ENCODE results near the gene CES3.

Gene CES3, protein sequence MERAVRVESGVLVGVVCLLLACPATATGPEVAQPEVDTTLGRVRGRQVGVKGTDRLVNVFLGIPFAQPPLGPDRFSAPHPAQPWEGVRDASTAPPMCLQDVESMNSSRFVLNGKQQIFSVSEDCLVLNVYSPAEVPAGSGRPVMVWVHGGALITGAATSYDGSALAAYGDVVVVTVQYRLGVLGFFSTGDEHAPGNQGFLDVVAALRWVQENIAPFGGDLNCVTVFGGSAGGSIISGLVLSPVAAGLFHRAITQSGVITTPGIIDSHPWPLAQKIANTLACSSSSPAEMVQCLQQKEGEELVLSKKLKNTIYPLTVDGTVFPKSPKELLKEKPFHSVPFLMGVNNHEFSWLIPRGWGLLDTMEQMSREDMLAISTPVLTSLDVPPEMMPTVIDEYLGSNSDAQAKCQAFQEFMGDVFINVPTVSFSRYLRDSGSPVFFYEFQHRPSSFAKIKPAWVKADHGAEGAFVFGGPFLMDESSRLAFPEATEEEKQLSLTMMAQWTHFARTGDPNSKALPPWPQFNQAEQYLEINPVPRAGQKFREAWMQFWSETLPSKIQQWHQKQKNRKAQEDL

DNA sequence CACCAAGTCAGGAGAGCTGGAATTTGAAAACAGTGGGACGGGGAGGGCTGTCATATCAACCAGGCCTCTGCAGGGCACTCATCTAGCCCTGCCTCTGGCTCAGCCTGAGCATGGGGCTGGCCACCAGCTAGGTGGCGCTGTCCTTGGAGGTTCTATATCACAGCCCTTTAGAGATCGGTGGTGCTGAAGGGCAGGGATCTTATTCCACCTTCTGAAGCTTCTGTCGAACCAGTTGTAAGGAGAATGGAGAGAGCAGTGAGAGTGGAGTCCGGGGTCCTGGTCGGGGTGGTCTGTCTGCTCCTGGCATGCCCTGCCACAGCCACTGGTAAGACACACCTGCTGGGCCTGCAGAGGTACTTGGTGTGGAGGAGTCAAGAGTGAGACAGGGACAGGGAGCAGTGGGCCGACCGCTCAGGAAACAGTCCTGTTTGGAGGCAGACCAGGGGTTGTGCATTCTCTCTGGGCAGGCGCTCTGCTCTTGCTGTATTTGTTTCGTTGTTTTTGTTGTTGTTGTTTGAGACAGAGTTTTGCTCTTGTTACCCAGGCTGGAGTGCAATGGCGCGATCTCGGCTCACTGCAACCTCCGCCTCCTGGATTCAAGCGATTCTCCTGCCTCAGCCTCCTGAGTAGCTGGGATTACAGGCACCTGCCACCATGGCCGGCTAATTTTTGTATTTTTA is at the start of gene CES3:
Gene CES3 (plus strand): TSS at position 202 of the 680 bp plus-strand sequence. CDS start 42 bp downstream, at position 244.
- peak; percentile 12 to 72 for DNase-seq

DNA sequence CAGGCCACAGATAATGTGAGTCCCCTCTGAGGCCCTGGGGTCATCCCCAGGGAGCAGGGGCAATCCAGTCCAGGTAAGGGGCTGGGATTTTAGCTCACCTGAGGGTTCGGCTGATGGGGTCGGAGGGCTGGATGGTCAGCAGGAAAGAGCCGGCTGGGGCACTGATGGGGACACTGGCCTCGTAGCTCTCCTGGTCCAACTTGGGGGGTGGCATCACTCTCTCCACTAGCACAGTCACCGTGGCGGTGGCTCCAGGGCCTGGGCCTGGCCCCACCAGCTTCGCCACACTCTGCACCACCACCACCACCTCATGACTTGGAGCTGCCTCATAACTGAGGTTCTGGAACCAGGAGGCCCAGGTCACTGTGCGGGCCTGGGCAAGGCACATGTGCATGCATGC is 49.3 kb upstream of the CES3 start:
- DNase-seq, result no peak

DNA sequence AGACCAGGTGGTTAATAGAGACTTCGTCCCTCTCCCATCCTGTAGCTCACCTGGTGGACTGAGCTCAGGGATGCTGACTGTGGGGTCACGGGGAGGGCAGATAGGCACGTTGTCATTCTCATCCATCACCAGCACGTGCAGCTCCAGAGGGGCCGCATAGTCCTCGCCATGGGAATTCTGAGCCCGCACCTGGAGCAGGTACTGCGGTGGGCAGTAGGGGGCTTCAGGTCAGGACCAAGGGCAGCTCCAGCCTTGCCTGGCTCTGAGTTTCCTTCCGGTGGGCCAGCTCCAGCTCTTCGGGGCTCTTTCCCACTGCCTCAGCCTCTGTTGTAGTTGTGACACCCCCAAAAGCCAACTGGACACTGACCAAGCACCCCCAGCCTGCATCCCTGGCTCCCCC is 48.0 kb upstream of the CES3 start:
- no peak for DNase-seq

DNA sequence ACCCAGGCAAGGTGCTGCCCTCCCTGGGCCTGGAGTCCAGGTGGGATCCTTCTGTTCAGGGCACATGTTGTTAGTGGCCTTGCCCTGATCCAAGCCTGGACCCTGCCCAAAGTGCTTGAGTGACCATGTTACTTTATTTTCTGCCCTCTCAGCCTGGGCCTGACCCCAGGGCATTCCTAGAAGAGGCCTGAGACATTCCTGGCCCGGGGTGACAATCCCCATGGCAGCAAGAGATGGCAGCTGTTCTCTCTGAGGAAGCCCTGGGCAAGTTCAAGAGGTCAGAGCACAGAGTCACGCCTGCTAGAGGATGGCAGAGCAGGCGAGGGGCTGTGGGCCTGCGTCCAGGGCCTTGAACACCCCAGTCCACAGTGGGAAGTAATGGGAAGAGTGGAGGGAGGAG is 47.4 kb upstream of the CES3 start:
- DNase-seq, result no peak

DNA sequence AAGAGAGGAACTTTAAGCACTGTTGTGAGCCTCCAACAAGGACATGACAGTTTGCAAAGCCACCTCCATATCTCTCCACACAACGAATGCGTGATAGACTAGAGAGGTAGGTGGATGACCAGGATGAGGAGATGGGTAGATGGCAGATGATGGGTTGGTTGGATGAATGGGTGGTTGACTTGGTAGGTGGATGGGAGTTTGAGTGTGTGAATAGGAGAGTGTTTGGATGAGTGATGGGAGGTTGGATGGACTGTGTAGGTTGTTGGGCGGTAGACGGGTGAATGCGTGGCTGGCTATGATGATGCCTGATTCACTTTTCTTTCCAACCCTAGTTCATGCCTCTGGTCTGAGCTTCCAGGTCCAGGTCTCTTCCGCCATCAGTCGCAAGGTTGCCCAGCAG is 46.5 kb upstream of the CES3 start:
- DNase-seq, result no peak

DNA sequence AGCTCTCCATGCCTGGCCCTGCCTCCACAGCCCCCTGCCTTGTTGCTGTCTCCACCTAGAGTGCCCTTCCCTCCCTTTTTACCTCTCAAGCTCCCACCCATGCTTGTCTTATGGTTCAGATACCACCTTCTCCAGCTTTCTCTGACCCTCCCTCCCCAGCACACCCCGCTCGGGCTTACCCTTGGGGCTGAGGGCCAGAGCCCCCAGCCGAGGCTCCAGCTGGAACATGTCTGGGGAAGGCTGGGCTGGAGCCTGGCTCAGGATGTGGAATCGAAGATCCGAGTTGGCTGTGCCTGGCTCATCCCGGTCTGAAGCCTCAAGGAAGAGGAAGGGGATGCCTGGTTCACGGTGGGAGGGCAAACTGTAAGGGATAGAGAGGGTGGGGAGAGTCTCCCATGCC is 46.0 kb upstream of the CES3 start:
- no peak for DNase-seq

DNA sequence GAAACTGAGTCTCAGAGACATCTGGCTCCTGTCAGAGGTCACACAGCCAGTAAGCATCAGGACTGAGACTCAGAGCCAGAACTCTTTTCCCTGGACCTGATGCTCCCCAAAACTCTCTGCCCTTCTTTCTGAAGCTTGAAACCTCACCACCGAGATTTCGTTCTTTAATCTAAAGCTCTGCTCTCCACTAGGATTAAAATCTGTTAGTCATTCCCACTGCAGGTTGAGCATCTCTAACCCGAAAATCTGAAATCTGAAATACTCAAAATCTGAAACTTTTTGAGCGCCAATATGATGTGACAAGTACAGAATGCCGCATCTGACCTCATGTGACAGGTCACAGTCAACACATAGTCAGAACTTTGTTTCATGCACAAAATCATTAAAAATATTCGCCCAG is 44.5 kb upstream of the CES3 start:
- DNase-seq, result no peak

DNA sequence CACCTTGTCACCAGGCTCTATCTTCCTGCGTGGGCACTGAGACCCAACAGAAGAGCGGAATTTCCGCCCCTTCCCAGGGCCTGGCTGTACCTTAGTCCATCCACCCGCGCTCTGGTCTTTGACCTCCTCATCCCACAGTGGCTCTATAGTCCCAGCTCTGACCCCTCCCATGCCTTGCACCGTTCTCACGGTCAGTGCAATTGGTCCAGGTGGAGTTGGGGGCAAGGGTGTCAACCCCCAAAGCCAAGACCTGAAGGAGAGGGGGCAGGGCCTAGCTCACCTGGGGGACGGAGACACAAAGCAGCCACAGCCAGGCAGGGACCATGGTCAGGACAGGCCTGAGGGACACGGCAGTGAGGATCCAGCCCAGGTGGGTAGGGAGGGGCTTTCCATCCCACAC is 43.3 kb upstream of the CES3 start:
- DNase-seq, result no peak

DNA sequence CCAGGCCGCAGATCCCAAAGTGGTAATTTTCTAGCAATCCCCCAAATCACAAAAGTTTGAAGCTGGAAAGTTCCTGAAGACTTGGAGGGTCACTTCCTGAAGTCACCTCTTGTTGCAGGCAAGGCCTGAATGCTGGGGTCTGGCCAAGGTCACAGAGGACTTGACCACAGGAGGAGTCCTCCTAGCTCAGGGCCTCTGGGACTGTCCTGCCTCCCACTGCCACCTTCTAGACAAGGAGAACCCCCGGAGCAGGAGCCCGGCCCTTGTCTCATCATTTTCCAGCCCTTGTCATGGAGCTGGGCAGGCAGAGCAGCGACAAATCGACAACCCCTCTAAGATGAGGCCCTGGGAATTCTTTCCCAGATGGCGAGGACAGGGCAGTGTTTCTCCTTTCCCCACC is 42.7 kb upstream of the CES3 start:
- no peak for DNase-seq

DNA sequence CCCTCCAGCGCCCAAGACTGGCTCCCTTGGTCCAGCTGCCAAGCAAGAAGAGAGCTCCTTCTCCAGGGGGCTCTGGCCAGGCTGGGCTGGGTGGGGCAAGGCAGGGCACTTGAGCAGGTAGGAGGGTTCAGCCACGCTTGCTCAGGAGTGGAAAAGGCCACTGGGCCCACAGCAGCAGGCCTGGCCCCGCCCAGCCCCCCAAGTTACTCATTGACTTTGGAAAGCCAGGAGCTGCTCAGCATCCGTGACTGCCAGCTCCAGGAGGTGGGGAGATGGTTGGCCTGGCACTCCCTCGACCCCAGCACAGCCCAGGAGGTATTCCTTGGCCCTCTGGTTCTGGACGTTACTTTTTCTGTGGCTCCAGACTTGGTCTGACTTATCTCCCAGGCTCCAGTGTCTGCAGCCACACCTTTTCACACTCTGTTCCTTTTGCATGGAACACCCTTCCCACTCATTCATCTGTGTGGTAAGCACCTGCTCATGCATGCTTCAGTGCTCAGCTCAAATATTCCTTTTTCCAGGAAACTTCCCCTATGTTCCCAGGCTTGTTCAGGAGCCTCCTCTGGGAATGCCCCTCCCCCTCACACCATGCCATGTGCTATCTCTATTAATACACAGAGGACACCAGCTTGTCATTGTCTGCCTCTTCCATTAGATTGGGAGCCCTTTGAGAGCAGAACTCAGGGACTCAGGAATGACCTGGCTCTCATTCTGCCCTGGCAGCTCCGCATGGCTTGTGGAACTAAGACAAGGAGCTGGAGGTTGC is 42.1 kb upstream of the CES3 start, which contains the start of gene CDH16:
Gene CDH16 (minus strand): TSS at position 83 of the 766 bp plus-strand sequence. CDS start 820 bp downstream, outside the sequence.
- no peak for DNase-seq

DNA sequence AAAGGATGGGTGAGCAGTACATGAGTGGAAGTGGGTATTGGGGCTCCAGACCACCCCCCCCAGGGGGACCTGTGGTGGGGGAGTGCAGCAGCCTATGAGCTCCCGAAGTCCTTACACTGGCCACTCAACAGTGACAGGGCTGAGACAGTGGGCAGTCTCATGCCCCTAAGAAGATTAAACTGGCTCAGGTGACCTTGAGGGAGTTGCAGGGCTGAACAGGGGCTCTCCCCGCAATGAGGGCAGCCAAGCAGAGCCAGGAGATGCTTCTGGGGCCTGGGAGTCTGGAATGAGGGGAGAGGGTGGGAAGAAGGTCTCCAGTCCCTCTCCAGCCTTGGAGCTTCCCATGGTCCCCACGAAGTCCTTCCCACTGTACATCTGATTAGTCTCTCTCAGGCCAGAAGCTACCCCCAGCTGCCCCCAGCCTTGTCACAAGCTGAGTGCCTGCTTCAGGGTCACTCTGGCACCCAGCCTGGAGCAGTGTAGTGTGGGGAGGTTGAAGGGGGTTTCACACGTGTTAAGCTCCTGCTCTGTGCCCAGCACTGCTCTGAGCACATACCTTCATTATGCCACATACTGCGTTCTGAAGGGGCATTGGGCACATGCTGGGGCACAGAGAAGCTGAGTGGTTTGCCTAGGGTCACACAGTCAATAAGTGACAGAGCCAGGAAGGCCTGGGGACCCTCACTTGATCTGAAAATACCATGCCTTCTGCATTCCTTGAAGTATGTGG is 41.3 kb upstream of the CES3 start:
- DNase-seq, result no peak

DNA sequence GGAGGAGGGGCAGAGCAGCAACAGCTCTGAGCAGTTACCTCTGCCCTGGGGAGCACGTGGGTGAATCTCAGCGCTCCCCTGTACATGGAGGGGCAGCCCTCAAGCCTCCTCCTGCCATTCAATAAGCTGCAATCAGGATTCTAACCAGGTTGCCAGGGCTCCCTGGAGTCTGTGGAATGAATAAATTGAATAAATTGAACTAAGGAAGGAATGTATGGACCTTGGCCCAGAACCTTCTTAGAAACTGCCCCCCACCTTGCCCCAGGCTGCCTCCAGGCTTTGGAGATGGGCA is 40.8 kb upstream of the CES3 start:
- no peak for DNase-seq

DNA sequence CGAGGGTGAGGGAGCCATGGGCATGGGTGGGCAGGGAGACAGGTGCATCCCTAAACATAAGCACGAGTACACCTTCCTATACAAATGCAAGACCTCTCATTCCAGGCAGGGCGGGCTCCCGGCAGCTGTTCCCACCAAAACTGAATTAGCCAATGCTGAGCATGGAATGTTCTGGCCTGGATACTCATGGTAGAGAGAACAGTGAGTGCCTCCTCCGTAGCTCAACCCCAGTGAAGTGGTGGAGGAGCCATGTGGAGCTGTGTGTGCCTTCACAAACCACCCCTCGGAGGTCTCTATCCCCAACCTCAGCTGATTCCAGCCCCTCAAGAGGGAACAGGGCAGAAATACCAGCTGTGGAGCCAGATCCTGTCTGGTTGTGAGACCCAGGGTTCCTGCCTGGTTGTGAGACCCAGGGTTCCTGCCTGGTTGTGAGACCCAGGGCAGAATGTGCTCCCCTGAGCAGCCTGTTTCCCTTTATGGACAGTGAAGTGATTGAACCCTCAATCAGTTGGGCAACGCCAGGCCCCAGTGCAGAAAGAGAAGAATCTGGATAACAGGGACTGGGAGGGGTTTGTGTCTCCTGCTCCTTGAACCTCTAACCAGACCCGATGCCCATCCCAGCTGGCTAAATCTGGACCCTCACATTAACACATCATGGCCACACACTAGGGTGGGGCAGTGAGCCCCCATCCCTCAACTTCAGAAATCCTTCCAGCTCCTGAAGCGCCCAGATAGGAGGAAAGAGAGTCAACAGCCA is 40.0 kb upstream of the CES3 start:
- no peak for DNase-seq

DNA sequence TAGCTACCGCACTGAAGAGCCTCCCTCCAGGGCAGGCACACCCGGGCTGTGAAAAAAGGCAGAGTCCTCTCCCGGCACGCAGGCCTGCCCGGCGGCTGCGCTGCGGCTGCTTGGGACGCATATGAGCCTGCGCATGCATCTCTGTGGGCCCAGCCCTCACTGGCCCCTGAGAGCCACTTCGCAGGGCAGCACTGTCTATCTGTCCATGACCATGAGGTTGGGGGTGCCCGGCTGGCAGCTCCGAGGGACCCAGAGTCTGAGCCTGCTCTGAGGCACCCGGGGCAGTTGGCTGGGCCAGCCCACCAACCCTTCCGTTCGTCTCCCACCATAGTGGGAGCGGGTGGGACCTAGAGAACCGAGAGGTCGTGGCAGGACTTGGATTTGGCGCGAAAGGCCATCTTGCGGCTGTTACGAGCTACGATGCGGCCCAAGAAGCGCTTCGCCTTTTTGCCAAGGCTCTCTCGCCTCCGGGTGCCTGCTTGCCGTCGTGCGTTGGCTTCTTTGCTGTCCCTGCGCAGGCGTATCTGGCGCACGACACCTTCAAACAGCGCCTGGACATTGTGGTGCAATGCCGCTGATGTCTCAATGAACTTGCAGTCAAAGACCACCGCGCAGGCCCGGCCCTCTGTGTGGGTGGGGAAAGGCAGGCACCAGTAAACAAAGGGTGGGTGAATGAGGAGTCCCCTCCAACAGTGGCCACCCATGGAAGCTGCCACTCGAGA is 39.2 kb upstream of the CES3 start:
- DNase-seq, result no peak

DNA sequence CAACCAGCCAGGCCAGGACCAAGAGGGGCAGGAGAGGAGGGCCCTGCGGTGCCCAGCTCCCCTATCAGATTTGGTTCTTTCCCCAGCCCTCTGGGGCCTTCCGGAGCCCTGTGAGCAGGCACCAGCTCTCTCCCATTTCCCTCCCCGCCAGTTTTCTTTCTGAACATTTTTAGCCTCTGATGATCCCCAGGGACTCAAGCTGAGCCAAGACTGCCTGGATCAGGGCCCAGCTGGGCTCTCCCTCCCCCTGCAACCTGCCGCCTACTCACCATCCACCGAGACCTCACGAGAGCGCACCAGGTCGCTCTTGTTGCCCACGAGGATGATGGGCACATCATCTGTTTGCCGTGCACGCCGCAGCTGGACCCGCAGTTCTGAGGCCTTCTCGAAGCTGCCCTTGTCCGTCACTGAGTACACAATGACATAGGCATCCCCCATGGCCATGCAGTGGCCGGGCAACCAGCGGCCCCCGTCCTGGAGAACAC is 37.8 kb upstream of the CES3 start:
- no peak for DNase-seq

DNA sequence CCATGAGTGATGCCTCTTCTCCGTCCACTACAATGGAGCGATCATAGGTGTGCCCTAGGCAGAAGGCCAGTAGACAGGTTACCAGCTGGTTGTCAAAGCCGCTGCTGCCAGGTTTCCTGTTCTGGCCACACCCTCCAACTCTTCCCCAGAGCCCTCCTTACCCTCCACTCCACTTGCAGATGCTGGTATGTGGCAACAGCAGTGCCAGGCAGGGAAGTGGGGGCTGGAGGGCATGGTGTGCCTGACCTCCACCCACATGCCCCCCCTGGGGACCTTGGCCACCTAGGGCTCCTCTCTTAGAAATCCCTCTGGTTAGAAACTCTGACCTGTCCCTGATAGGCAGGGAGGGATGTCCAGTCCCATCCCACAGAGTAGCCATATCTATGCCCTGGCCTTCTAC is 37.2 kb upstream of the CES3 start:
- no peak for DNase-seq

DNA sequence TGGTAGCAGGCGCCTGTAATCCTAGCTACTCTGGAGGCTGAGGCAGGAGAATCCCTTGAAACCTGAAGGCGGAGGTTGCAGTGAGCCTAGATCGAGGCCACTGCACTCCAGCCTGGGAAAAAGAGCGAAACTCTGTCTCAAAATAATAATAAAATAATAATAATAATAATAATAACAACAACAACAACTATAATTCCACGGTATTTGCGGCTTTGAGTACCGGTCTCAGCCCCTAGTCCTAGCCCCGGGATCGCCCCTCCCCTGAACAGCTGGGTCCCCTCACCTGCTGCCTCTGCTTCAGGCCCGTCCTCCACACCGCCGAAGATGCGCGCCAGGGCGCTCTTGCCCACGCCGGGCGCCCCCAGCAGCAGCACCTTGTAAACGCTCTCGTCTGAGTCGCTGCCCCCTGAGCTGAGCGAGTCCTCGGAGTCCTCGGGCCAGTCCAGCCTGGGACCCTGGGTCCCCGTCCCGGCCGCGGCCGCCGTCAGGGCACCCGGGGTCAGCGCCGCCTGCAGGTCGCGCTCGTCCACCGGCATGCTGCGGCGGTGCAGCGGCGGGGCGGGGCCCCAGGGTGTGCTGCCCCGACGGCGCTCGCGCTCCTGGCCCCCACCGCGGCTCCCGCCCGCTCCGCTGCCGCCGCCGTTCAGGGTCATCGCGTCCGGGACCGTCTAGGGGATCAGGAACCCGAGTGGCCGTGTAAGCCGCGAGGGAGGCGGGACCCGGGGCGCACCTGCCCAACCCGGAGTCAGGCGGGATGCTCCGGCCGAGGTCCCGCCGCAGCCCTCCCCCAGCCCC is 36.3 kb upstream of the CES3 start:
- DNase-seq, result no peak

DNA sequence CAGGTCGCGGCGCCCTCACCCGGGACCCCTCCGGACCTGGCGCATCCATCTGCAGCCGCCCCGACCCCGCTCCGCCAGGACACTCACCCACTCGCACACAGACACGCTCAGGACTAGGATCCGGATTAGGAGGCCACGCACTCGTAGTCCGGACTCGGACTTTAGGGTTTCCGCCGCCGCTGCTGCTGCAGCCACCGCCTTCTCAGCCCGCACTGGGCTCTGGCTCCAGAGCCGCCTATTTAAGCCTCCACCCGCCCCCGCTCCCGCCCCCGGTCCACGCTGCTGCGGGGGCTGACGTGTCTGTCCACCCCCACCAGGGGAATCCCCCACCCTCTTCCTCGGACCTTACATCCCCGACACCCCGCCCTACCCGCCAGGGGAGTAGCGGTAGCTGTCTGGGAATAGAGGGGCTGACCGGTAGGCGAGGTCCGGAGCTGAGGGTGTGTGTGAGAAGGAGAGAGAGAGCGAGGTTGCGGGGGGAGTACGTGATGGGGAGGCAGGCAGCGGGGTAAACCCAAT is 35.7 kb upstream of the CES3 start, which contains the start of gene RRAD:
Gene RRAD (minus strand): TSS at position 214 of the 519 bp plus-strand sequence. CDS start 356 bp downstream, outside the sequence.
- no peak for DNase-seq

DNA sequence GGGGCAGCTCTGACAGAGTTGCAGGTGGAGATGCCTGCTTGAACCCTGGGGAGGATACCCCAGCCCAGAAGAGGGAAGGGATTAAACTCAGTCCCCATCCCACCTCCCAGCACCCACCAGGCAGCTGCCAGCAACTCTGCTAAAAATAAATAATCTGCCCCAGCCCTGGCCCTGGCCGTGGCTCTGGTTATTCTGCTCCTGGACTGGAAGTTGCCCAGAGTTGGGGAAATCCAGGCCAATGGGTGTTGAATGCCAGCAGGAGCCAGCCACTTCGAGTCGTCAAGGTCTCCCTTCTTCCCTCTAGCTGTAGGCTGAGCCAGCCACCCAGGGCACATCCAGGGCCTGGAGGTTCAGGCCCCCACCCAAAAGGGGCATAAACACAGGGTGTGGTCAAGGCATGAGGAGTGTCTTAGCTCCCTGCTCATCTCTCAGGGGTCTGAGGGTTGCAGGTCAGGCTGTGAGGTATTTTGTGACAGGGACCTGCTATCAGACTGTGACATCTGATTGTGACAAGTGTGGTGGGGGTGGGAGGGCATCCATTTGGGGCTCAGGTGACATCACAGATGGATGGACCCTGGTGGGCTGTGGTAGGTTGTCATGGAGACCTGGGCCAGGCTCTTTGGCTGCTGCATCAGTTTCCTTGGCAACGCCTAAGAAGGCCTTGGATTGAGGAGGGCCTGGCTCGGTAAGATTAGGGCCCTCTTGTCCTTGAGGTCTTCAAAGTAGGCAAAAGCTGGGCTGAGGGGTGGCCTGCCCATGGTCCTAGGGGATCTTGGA is 34.7 kb upstream of the CES3 start:
- DNase-seq, result no peak
